NCI-H1436 treated with DMSO at 0.1 percent for 48 hours (cell line): ENCODE data around the gene MEI1.
"Not testable (repeated sequence)": the region's sequence is repeated elsewhere in the genome, so short reads cannot be mapped to it uniquely, and the experiment has no call there.

ENCODE experiments used
- DNase-seq: peaks from one replicate; lab custom pipeline; 2025; lab: John Stamatoyannopoulos, UW

Gene MEI1

DNA sequence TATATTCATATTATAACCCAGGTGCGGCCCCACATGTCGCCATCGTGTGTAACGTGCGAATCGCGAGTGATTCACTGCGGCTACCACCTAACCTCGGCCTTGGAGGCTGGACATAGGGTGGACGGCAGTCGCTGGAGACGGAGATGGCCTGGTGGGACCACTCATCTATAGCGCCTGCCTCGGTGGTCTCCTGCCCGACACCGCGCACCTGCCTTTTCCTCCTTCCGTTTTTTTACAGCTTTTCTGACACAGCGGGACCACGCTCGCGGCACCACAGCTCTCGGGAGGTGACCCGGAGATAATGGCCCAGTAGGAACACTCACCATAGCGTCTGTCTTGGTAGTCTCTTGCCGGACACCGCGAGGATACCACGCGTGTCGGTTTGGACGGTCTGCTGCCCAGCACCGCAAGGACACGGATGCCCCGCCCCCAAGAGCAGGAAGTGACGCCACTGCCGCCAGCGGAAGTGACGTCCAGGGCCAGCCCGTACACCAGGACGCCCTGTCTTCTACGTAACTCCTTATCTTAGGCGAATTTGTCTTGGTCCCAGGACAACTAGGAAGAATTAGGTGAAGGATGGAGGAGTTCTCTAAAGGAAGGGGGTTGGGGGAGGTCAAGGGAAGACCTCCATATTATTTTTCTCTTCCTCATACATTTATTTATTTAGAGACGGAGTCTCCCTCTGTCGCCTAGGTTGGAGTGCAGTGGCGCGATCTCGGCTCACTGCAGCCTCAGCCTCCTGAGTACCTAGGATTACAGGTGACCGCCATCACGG is 17.1 kb upstream of the MEI1 start:
- DNase-seq, result no peak

- no peak for DNase-seq
Observed at GRCh38 chr22:41683052-41683451, 16.3 kb upstream of the MEI1 start.

DNA sequence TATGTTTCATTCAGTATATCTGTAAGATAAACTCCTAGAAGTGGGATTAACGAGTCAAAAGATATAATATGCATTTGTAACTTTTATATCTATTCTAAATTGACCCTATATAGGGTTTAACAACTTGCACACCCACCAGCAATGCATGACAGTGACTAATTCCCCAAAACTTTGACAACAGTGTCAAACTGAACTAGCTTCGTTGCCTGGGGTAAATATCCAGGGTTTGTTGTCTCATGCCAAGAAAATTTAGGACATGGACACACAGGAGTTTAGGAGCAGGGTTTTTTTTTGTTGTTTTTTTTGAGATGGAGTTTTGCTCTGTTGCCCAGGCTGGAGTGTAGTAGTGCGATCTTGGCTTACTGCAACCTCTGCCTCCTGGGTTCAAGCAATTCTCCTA is 15.7 kb upstream of the MEI1 start:
- no peak for DNase-seq

DNA sequence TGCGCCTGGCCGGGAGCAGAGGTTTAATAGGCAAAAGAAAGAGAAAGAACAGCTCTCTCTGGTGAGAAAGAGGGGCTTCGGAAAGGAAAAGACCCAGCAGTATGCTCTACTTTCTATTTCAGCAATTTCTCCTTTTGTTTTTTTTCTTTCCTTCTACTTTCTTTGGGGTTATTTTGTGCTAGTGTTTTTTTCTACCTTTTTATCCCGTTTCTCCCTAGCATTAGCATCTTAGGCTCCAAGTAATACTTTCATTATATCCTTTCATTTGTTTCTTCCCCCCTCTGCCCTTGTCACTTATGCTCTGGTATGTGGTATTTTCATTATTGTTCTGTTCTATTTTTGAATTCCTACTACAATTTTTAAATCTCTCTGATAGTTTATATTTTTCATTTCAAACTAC is 15.1 kb upstream of the MEI1 start:
- no peak for DNase-seq

DNA sequence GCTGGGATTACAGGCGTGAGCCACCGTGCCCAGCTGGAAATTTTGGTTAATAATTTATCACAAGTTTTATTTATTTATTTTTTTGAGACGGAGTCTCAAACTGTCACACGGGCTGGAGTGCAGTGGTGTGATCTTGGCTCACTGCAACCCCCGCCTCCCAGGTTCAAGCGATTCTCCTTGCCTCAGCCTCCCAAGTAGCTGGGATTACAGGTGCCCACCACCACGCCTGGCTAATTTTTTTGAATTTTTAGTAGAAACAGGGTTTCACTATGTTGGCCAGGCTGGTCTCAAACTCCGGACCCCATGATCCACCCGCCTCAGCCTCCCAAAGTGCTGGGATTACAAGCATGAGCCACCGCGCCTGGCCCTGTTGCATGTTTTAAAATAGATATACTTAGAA is 12.4 kb upstream of the MEI1 start:
- DNase-seq, result not testable (repeated sequence)

- no peak for DNase-seq
Observed at GRCh38 chr22:41687901-41688364, 11.4 kb upstream of the MEI1 start.

DNA sequence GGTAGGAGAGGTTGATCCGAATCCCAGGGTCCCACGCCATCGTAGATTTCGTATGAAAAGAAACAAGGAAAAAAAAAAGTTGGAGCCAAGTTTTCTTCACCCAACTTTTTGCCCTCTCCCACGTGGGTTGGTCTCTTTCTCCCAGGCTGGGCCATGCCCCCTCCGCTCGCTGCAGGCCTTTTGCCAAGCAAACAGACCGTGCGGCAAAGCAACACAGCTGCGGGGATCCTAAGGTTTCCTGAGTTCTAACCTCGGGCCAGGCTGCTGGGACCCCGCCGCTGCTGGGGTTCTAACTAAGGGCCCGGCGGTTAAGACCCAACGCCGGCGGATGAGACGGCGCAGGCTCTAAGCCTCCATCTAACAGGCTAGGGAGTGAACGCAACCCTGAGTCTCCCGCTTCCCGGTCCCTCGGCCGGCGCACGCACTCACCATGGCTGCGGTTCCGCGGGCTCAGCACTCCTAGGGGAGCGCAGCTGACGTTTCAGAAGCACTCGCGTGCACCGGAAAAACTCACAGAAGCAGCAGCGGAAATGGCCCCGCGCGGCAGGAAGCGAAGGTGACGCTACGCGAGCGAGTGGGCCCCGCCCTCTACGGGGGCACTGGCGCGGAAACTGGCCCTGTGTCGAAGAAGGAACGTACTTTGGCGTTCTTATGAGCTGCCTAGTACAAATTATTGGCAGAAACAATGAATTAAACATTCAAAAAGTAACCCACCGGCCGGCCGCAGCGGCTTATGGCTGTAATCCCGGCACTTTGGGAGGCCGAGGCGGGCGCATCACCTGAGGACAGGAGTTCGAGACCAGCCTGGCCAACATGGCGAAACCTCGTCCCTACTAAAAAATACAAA is 10.7 kb upstream of the MEI1 start, which contains the start of gene SNU13:
SNU13 (minus strand) TSS at position 503 of the 847 bp plus-strand sequence; CDS start at position 432, 71 bp downstream.
- peak; percentile 30 for DNase-seq

- DNase-seq, result no peak
Observed at GRCh38 chr22:41690476-41690875, 8.8 kb upstream of the MEI1 start.

GRCh38 chr22:41695211-41695610 is 4.1 kb upstream of the MEI1 start:
- no peak for DNase-seq

DNA sequence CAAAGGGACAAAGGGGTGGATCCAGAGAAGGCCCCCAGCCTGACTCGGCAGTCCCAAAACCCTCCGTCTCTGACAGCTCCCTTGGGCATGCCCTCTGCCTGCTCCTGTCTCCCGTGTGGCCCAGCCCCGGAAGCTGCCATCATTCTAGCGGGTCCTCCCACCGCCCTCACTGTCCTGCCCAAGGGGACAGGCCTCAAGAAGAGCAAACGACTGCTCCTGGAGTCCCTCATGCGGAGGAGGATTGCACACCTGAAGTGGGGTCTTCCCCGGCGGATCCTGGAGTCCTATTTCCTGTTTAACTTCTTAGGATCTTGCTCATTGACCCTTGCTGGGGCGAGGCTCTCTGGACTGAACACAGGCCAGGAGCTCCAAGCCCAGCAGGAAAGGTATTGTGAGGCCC is 2.6 kb upstream of the MEI1 start:
- DNase-seq, result no peak

GRCh38 chr22:41697126-41697775 is 2.1 kb upstream of the MEI1 start:
- DNase-seq, result peak; percentile 29

- DNase-seq, result no peak
Observed at GRCh38 chr22:41700108-41700364, 733 bp downstream of the MEI1 start.

GRCh38 chr22:41702763-41703162 is 3.5 kb downstream of the MEI1 start:
- no peak for DNase-seq

DNA sequence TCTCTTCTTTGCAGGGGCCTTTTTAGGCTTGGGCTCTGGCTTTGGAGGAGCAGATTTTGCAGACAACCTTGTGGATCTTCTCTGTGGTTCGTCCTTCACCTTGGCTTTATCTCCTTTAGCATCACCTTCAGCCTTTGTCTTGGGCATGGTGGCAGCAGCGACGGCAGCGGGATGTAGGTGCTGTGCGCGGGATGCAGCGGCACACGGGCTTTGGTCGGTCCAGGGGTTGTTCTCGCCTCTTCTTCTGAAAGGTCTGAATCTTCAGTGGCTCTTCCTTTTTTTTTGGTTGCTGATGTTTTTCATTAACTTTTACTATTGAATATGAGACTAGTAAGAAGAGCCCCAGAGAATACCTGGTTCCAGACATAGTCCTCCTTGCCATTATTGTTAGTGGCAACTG is 10.0 kb downstream of the MEI1 start:
- no peak for DNase-seq

GRCh38 chr22:41713004-41713403 is 13.7 kb downstream of the MEI1 start:
- no peak for DNase-seq

GRCh38 chr22:41722496-41722895 is 23.2 kb downstream of the MEI1 start:
- DNase-seq, result no peak

GRCh38 chr22:41725510-41726110 is 26.3 kb downstream of the MEI1 start:
- no peak for DNase-seq

- DNase-seq, result no peak
Observed at GRCh38 chr22:41731609-41732008, 32.3 kb downstream of the MEI1 start.

- no peak for DNase-seq
Observed at GRCh38 chr22:41732096-41732772, 32.9 kb downstream of the MEI1 start.

- not testable (repeated sequence) for DNase-seq
Observed at GRCh38 chr22:41733241-41733640, 33.9 kb downstream of the MEI1 start.

- no peak for DNase-seq
Observed at GRCh38 chr22:41739576-41739975, 40.3 kb downstream of the MEI1 start.

- no peak for DNase-seq
Observed at GRCh38 chr22:41742918-41743317, 43.6 kb downstream of the MEI1 start.
